HCT116 (cell line): ENCODE measurements around the gene RASGEF1B. TPM values are rescaled to one million over a fixed set of nuclear protein-coding genes. Genes with fewer than 3 reads are reported as not detected.

ENCODE experiments used
- ATAC-seq: fragments of 200-7000 bp; cut with Tn5 transposase; 2 replicates; pipeline ENCODE4 v1.9.1; 2020; ENCODE audit warnings: mild to moderate bottlenecking, moderate library complexity
- BruUV-seq: library from RNA; stranded (reverse); fragments of 400-500 nt; replicated peaks from 2 replicates; lab custom pipeline; 2021; lab: Mats Ljungman, UMichigan
- CTCF ChIA-PET: fragments of 300-600 bp; sonication (Branson Sonifier 250); formaldehyde crosslinking; loops from one replicate; lab custom pipeline; 2021; ENCODE audit warnings: antibody characterized with exemption; lab: Charles Lee
- POLR2A ChIA-PET: fragments of 300-600, 350-600 bp; sonication (Branson Sonifier 250); formaldehyde crosslinking; loops from one replicate; lab custom pipeline; 2021; ENCODE audit warnings: antibody characterized with exemption; lab: Charles Lee
- RAD21 ChIA-PET, 2 experiments: fragments of 300-600 bp; sonication (Branson Sonifier 250); formaldehyde crosslinking; loops; one replicate each; lab custom pipeline; 2023; ENCODE audit warnings: low total read pairs in 2 of 2; ENCODE audit not compliant: uncharacterized antibody in 2 of 2, unreplicated experiment in 2 of 2, low non-redundant PET in 1 of 2; lab: Charles Lee
- DNase-seq: peaks from one replicate; pipeline ENCODE4 v3.0.0-alpha.2; 2010; ENCODE audit warnings: low read depth, low spot score
- H2AFZ ChIP-seq: fragments of 200-600 bp; shearing (Covaris generic), sonication (generic); 2 replicates; pipeline ENCODE4 v1.6.1; 2017; ENCODE audit warnings: low read depth, mixed run types, mixed read lengths, antibody characterized with exemption, low read length; ENCODE audit not compliant: poor library complexity, severe bottlenecking
- H3K27ac ChIP-seq: 2 replicates; pipeline ENCODE4 v1.5.1; 2012; ENCODE audit warnings: low read depth, low read length
- H3K27me3 ChIP-seq: fragments of 200-600 bp; sonication (generic); 2 replicates; pipeline ENCODE4 v1.6.1; 2016; ENCODE audit warnings: mixed run types, low read length, mixed read lengths; ENCODE audit not compliant: insufficient read depth
- H3K36me3 ChIP-seq, 2 experiments: fragments of 200-500 bp in 1 of 2; fragments of 200-600 bp in 1 of 2; sonication (Bioruptor generic) in 1 of 2; sonication (generic) in 1 of 2; 2 replicates each; pipeline versions ENCODE4 v1.5.1 to v1.6.1; 2014 to 2016; ENCODE audit warnings: low read length in 2 of 2, inconsistent platforms in 1 of 2, mixed read lengths in 1 of 2, mixed run types in 1 of 2; ENCODE audit not compliant: insufficient read depth in 2 of 2, control insufficient read depth in 1 of 2
- H3K4me1 ChIP-seq, 2 experiments: fragments of 200-600 bp in 1 of 2; sonication (generic) in 1 of 2; 2 replicates each; pipeline versions ENCODE4 v1.5.1 to v1.6.1; 2012 to 2017; ENCODE audit warnings: low read length in 2 of 2, inconsistent platforms in 1 of 2, mild to moderate bottlenecking in 1 of 2, mixed read lengths in 1 of 2, mixed run types in 1 of 2, moderate library complexity in 1 of 2; ENCODE audit not compliant: insufficient read depth in 2 of 2, control insufficient read depth in 1 of 2
- H3K4me2 ChIP-seq: fragments of 200-600 bp; sonication (generic); 2 replicates; pipeline ENCODE4 v1.6.1; 2017; ENCODE audit warnings: mixed run types, low read length, mixed read lengths
- H3K4me3 ChIP-seq, 2 experiments: fragments of 200-600 bp in 1 of 2; sonication (generic) in 1 of 2; replicated peaks in 1 of 2; 2 replicates each; pipeline ENCODE4 v1.5.1; 2011 to 2016; ENCODE audit warnings: low read length in 2 of 2, control low read depth in 1 of 2, low read depth in 1 of 2, mild to moderate bottlenecking in 1 of 2, mixed read lengths in 1 of 2, mixed run types in 1 of 2
- H3K79me2 ChIP-seq: fragments of 200-600 bp; sonication (generic); 2 replicates; pipeline ENCODE4 v1.6.1; 2017; ENCODE audit warnings: mild to moderate bottlenecking, mixed run types, low read length, moderate library complexity, mixed read lengths; ENCODE audit not compliant: insufficient read depth
- H3K9ac ChIP-seq: fragments of 200-600 bp; sonication (generic); 2 replicates; pipeline ENCODE4 v1.6.1; 2016; ENCODE audit warnings: low read length, mixed read lengths
- H3K9me2 ChIP-seq: fragments of 200-600 bp; sonication (generic), shearing (Covaris generic); 2 replicates; pipeline ENCODE4 v1.6.1; 2017; ENCODE audit warnings: mixed run types, mild to moderate bottlenecking, moderate library complexity; ENCODE audit not compliant: insufficient read depth
- H3K9me3 ChIP-seq, 2 experiments: fragments of 200-500 bp in 1 of 2; fragments of 200-600 bp in 1 of 2; sonication (Bioruptor generic) in 1 of 2; sonication (generic) in 1 of 2; 2 replicates each; pipeline ENCODE4 v1.6.1; 2014 to 2017; ENCODE audit warnings: low read length in 2 of 2, mixed read lengths in 2 of 2, inconsistent platforms in 1 of 2, low read depth in 1 of 2, mild to moderate bottlenecking in 1 of 2, mixed run types in 1 of 2, moderate library complexity in 1 of 2; ENCODE audit not compliant: control insufficient read depth in 1 of 2, insufficient read depth in 1 of 2
- H4K20me1 ChIP-seq: fragments of 200-600 bp; sonication (generic), shearing (Covaris generic); 2 replicates; pipeline ENCODE4 v1.6.1; 2017; ENCODE audit warnings: mixed run types, mild to moderate bottlenecking, moderate library complexity; ENCODE audit not compliant: insufficient read depth
- CEBPB ChIP-seq: IDR thresholded peaks from 2 replicates; pipeline ENCODE4 v1.6.1; 2012; ENCODE audit warnings: low read depth
- CTCF ChIP-seq, 3 experiments: fragments of 200-600 bp in 1 of 3; sonication (generic) in 1 of 3; IDR thresholded peaks in 2 of 3; conservative IDR thresholded peaks in 1 of 3; 2 replicates each; pipeline ENCODE4 v1.5.1; 2012 to 2017; ENCODE audit warnings: low read depth in 2 of 3, low read length in 2 of 3, antibody characterized with exemption in 1 of 3, borderline replicate concordance in 1 of 3, control low read depth in 1 of 3, mild to moderate bottlenecking in 1 of 3, mixed read lengths in 1 of 3, mixed run types in 1 of 3, moderate library complexity in 1 of 3; ENCODE audit not compliant: insufficient read depth in 1 of 3
- EGR1 ChIP-seq: IDR thresholded peaks from 2 replicates; pipeline ENCODE4 v1.6.1; 2012; ENCODE audit warnings: low read depth
- ELF1 ChIP-seq: IDR thresholded peaks from 2 replicates; pipeline ENCODE4 v1.6.1; 2012; ENCODE audit warnings: low read depth, borderline replicate concordance
- EZH2phosphoT487 ChIP-seq: fragments of 200-600 bp; IDR thresholded peaks from 2 replicates; pipeline ENCODE4 v1.6.1; 2018; ENCODE audit warnings: antibody characterized with exemption, borderline replicate concordance
- FOSL1 ChIP-seq: IDR thresholded peaks from 2 replicates; pipeline ENCODE4 v1.6.1; 2012; ENCODE audit warnings: low read depth
- JUND ChIP-seq: IDR thresholded peaks from 2 replicates; pipeline ENCODE4 v1.6.1; 2012
- MAX ChIP-seq: IDR thresholded peaks from 2 replicates; pipeline ENCODE4 v1.6.1; 2012
- POLR2A ChIP-seq: IDR thresholded peaks from 2 replicates; pipeline ENCODE4 v1.7.0; 2011; ENCODE audit warnings: borderline replicate concordance; ENCODE audit not compliant: insufficient read depth, insufficient read length; ENCODE audit errors: extremely low read depth
- POLR2AphosphoS5 ChIP-seq: IDR thresholded peaks from 2 replicates; pipeline ENCODE4 v1.6.1; 2011; ENCODE audit warnings: mild to moderate bottlenecking, low read depth, low read length, moderate library complexity
- RAD21 ChIP-seq: IDR thresholded peaks from 2 replicates; pipeline ENCODE4 v1.6.1; 2012; ENCODE audit warnings: low read depth, mild to moderate bottlenecking
- REST ChIP-seq: IDR thresholded peaks from 2 replicates; pipeline ENCODE4 v1.6.1; 2012; ENCODE audit warnings: low read depth
- SP1 ChIP-seq: IDR thresholded peaks from 2 replicates; pipeline ENCODE4 v1.6.1; 2012; ENCODE audit warnings: low read depth
- SRF ChIP-seq: IDR thresholded peaks from 2 replicates; pipeline ENCODE4 v1.6.1; 2012; ENCODE audit warnings: low read depth
- TCF7L2 ChIP-seq: IDR thresholded peaks from 2 replicates; pipeline ENCODE4 v1.7.0; 2011; ENCODE audit warnings: borderline replicate concordance, inconsistent platforms; ENCODE audit not compliant: insufficient read depth, insufficient read length; ENCODE audit errors: extremely low read depth
- YY1 ChIP-seq: IDR thresholded peaks from 2 replicates; pipeline ENCODE4 v1.6.1; 2011; ENCODE audit warnings: low read length, low read depth, moderate library complexity, mild to moderate bottlenecking; ENCODE audit not compliant: insufficient replicate concordance; ENCODE audit errors: extremely low read depth
- ZBTB33 ChIP-seq: IDR thresholded peaks from 2 replicates; pipeline ENCODE4 v1.6.1; 2011; ENCODE audit warnings: mild to moderate bottlenecking, low read length, moderate library complexity; ENCODE audit not compliant: insufficient replicate concordance; ENCODE audit errors: extremely low read depth
- ZFX ChIP-seq: fragments of 450-650 bp; IDR thresholded peaks from 2 replicates; pipeline ENCODE4 v1.6.1; 2017
- ZNF274 ChIP-seq: fragments of 200-500 bp; sonication (Bioruptor generic); IDR thresholded peaks from 2 replicates; pipeline ENCODE4 v1.6.1; 2014; ENCODE audit warnings: mild to moderate bottlenecking, low read depth, low read length, inconsistent platforms
- intact Hi-C: fragments of 100-400 bp; cut with micrococcal nuclease; formaldehyde crosslinking; loops from 2 replicates; pipeline ENCODE4 v1.10.0; 2022
- total RNA-seq: library from RNA; stranded (reverse); gene quantifications from one replicate; pipeline ENCODE4 v1.2.1, GENCODE V29; 2021; ENCODE audit not compliant: unreplicated experiment

The RASGEF1B gene
- total RNA-seq, 1 experiment from 2014 or later, result 0.25 TPM

- no peak for ATAC-seq
- no peaks in the 10 kb centered on the region for H4K20me1 ChIP-seq
- no peaks in the 10 kb centered on the region for H3K4me1 ChIP-seq
- H3K9me3 ChIP-seq, result no peaks in the 10 kb centered on the region
- H3K79me2 ChIP-seq, result no peaks in the 10 kb centered on the region
- no peak for DNase-seq
- TF ChIP-seq TCF7L2 (no peak), EGR1 (no peak), REST (no peak), MAX (no peak), YY1 (no peak), CTCF (IDR thresholded peaks at IDR 0.05 in 2 of 3, conservative IDR thresholded peaks at IDR 0.05 in 1 of 3; ENCODE audit: borderline replicate concordance in 1 of 3, insufficient read depth in 1 of 3, low read depth in 2 of 3, low read length in 2 of 3) (no peak), SRF (no peak), ZNF274 (no peak), JUND (no peak), POLR2A (no peak), ZBTB33 (no peak), SP1 (no peak), POLR2AphosphoS5 (no peak), ELF1 (no peak), EZH2phosphoT487 (no peak), FOSL1 (no peak), CEBPB (no peak), RAD21 (no peak), ZFX (no peak)
- intact Hi-C loops, result no loop called here
- ChIA-PET RAD21 (no interaction called here), CTCF (no interaction called here), POLR2A (no interaction called here)
- H3K4me3 ChIP-seq, result no peak overlapping the region
- no peak overlapping the region for H3K27ac ChIP-seq
- no peak overlapping the region for H2AFZ ChIP-seq
- peaks cover 9% of the 10 kb centered on the region for H3K27me3 ChIP-seq
- no peak overlapping the region for H3K4me2 ChIP-seq
- no peaks in the 10 kb centered on the region for H3K36me3 ChIP-seq
- no peak overlapping the region for H3K9ac ChIP-seq
- BruUV-seq, result no TSS peak
- H3K9me2 ChIP-seq, result no peaks in the 10 kb centered on the region
Measured at GRCh38 chr4:81427344-81427821, 44.3 kb downstream of the RASGEF1B start.
